SHP77 (cell line): ENCODE measurements around the gene PRPSAP1.

Experiments used
- DNase-seq, 2 experiments: peaks; one replicate each; lab custom pipeline; 2025; lab: John Stamatoyannopoulos, UW

PRPSAP1 gene

DNA sequence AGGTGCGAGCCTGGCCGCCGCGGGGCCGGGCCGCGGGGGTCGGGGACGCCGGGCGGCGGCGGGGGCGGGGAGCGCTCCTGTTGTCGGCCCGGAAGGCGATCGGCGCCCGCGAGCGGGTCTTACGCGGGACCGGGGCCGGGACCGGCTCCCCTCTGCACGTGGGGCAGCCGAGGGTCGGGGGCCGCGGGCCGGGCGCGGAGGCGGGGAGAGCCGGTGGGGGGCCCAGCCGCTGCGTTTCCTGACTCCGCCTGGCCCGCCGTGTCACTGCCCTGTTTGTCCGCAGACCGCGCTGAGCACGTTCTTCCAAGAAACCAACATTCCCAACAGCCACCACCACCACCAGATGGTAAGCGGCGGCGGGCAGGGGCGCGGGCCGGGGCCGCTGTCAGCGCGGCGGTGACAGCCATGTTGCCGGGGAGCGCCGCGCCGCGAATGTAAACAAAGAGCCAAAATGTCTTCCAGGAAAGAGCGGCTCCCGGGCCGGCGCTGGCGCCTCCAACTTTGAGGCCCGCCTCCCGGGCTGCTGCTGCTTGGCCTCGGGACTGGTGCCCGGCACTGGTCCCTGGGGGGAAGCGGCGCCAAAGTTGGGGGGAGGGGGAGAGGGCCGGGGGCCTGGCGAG lies 88.0 kb downstream of the PRPSAP1 start:
- DNase-seq, result peak; percentile 32 to 60

DNA sequence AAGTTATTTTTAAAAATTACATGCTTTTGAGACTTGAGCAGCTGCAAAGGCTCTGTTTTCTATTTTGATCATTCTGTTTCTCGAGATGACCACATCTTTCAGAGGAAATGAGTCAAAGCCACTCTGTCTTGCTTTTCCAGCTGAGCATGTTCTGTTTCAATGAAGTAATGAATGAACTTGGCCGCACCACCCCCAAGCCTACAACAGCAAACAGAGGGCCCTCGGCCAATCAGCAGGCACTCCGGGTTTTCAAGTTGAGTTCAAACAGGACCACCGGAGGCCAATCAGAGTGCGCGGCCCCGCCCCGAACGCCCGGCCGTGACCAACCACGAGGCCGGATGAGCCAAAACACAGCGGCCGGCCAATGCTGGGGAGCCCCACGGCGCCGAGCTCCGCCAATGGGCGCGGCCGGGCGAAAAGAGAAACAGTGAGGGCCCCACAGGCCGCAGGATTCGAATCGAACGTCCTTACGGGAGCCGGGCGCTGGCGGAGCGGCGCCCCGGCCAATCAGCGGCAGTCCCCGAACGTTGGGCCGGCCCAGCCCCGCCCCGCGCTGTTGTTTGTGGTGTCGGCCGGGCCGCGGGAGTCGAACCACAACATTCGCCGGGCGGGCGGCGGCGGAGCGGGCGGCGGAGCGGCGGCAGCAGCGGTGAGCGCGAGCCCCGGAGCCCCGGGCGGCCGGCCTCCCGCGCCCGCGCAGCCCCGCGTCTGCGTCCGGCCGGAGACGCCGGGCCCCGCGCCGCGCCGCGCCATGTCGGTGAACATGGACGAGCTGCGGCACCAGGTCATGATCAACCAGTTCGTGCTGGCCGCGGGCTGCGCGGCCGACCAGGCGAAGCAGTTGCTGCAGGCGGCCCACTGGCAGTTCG lies 88.7 kb downstream of the PRPSAP1 start, which contains the start of gene UBALD2:
Gene UBALD2 (plus strand): TSS at position 594 of the 869 bp plus-strand sequence. CDS start 158 bp downstream, at position 752.
- DNase-seq, result peak; percentile 99 to 100

DNA sequence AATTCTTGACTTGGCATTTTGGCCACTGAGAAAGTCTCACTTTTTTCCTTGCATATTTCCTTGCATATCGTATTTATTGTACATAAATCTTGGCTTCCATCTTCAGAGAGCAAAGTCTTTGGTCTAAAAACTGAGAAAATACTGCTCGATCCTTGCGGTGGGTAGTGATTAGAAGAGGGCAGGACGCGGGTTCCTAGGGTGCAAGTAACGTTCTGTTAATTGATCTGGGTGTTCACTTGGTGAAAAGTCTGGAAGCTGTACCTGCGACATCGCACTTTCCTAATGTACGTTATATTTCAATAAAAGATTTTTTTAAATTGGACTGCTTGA lies 89.3 kb downstream of the PRPSAP1 start:
- DNase-seq, result no peak

DNA sequence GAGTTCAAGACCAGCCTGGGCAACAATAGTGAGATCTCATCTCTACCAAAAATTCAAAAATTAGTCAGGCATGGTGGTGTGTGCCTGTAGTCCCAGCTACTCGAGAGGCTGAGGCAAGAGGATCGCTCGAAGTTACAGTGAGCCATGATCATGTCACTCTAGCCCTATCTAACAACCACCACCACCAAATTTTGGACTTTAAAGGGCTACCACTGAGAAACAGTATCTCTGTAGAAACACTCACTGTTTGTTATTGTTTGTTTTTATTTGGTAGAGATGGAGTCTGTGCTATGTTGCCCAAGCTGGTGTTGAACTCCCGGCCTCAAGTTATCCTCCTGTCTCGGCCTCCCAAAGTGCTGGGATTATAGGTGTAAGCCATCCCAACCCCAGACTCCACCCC lies 89.8 kb downstream of the PRPSAP1 start:
- DNase-seq, result no peak

DNA sequence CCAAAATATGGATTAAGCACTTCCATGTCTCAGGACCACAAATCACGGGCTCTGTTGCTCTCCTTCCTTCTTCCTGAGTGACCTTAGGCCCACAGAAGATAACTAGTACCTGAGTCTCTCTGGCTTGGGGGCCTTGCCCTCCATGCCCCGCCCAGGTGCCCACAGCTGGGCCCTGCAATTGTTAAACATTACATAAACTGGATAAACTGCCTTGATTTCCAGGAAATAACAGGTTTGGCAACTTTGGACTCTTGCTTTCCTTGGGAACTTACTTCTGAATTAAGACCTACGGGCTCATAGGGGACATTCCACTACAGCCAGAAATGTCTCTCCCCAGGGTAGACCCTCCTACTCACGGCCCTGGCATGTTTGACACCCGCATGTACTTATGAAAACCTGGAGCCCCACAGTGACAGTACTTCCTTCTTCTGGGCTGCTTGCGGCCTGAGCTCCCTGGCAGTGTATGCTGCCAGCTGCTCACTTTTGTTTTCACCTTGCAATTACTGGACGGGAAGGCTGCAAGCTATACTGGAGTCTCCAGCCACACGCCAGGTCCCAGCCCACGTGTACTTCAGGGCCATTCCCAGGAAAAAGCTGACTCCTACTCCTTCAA lies 90.9 kb downstream of the PRPSAP1 start:
- DNase-seq, result peak; percentile 62 to 74

DNA sequence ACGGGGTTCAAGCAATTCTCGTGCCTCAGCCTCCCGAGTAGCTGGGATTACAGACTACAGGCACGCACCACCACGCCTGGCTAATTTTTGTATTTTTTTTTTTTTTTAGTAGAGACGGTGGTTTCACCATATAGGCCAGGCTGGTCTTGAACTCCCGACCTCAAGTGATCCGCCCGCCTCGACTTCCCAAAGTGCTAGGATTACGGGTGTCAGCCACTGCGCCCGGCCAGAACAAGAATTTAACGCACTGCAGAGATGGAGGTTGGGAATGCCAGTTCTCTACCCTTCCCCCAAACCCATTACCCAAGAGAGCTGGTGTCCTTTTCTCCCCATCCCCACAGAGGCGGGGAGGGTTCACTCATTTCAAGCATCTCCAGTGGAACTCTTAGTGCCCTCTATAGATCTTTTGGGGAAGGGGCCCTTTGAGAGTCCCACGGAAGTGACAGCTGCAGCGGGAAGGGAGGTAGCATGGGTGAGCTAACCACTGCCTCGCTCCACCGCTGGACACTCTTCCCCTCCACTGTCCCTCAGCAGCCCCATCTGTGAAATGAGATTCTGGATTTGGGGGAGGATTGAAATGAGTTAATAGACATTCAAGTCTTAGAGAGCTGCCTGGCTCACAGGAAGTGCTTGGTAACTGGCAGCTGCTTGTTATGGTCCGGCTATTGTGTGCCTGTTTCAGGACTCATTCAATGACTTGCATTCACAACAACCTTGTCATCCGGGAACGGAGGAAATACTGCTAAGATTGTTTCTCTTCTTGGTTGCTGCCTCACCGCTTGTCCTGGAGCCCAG lies 92.1 kb downstream of the PRPSAP1 start:
- DNase-seq, result no peak

DNA sequence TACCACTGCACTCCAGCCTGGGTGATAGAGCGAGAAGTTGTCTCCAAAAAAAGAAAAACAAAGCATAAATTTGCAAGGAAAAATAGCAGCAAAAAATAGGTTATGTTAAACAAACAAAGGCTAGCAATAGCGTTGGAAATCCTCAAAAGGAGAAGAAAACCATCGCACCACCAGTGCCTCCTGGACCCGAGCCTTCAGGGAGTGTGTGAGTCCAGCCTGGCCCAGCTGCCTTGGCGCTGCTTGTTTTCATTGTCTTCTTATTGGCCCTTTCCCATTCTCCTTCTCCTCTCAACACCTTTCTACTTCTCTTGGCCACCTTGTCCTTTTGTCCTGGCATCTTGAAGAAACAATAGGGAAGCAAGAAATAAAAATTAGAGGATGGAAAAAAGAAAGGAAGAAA lies 93.0 kb downstream of the PRPSAP1 start:
- DNase-seq, result no peak

DNA sequence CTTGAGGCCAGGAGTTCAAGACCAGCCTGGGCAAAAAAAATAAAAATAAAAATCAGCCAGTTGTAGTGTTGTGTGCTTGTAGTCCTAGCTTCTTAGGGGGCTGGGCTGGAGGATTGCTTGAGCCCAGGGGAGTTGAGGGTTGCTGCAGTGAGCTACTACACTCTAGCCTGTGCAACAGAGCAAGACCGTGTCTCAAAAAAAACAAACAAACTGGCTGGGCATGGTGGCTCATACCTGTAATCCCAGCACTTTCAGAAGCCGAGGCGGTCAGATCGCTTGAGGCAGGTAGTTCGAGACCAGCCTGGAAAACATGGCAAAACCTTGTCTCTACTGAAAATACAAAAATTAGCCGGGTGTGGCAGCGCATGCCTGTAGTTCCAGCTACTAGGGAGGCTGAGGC lies 93.5 kb downstream of the PRPSAP1 start:
- no peak for DNase-seq
